ENCODE data around the gene GNG13.

Gene GNG13

GRCh38 chr16:785563-786535 is 14.7 kb downstream of the GNG13 start:
- Histone ChIP-seq H3K27ac (ENCODE audit: low read depth, low read length) (no peak overlapping the region), H3K4me1 (ENCODE audit: control insufficient read depth in 1 of 2, insufficient read depth in 2 of 2, low read length in 2 of 2) (peaks cover 8 to 31% of the 10 kb centered on the region in 2 donors), H3K4me3 (ENCODE audit: low read depth in 1 of 2, low read length in 2 of 2) (no peak overlapping the region), H3K9ac (ENCODE audit: low read depth in 1 of 2, low read length in 2 of 2) (no peak overlapping the region), H3K9me3 (ENCODE audit: control insufficient read depth in 1 of 2, low read length in 2 of 2) (no peaks in the 10 kb centered on the region), H3K36me3 (ENCODE audit: control insufficient read depth in 1 of 2, insufficient read depth in 2 of 2, low read length in 2 of 2) (peaks cover 2 to 14% of the 10 kb centered on the region in 2 donors), H3K27me3 (ENCODE audit: control insufficient read depth in 1 of 2, insufficient read depth in 2 of 2, low read length in 2 of 2) (peaks cover 8 to 15% of the 10 kb centered on the region in 2 donors)

- Histone ChIP-seq H3K27me3 (ENCODE audit: control insufficient read depth in 1 of 2, insufficient read depth in 2 of 2, low read length in 2 of 2) (peaks cover 8 to 22% of the 10 kb centered on the region in 2 donors), H3K36me3 (ENCODE audit: control insufficient read depth in 1 of 2, insufficient read depth in 2 of 2, low read length in 2 of 2) (peaks cover 2 to 9% of the 10 kb centered on the region in 2 donors), H3K4me1 (ENCODE audit: control insufficient read depth in 1 of 2, insufficient read depth in 2 of 2, low read length in 2 of 2) (peaks cover 8 to 29% of the 10 kb centered on the region in 2 donors), H3K4me3 (ENCODE audit: low read depth in 1 of 2, low read length in 2 of 2) (no peak overlapping the region), H3K9ac (ENCODE audit: low read depth in 1 of 2, low read length in 2 of 2) (no peak overlapping the region), H3K9me3 (ENCODE audit: control insufficient read depth in 1 of 2, low read length in 2 of 2) (no peaks in the 10 kb centered on the region), H3K27ac (ENCODE audit: low read depth, low read length) (no peak overlapping the region)
These were observed 16.1 kb downstream of the GNG13 start for GRCh38 chr16:784431-784830.

- H3K27me3 ChIP-seq (ENCODE audit: control insufficient read depth in 1 of 2, insufficient read depth in 2 of 2, low read length in 2 of 2) = peaks cover 9 to 25% of the 10 kb centered on the region in 2 donors
- H3K4me3 ChIP-seq (ENCODE audit: low read depth in 1 of 2, low read length in 2 of 2) = no peak overlapping the region
- no peak overlapping the region for H3K27ac ChIP-seq (ENCODE audit: low read depth, low read length)
- H3K9ac ChIP-seq (ENCODE audit: low read depth in 1 of 2, low read length in 2 of 2) = no peak overlapping the region
- no peaks in the 10 kb centered on the region for H3K9me3 ChIP-seq (ENCODE audit: control insufficient read depth in 1 of 2, low read length in 2 of 2)
- peaks cover 8 to 20% of the 10 kb centered on the region in 2 donors for H3K4me1 ChIP-seq (ENCODE audit: control insufficient read depth in 1 of 2, insufficient read depth in 2 of 2, low read length in 2 of 2)
- H3K36me3 ChIP-seq (ENCODE audit: control insufficient read depth in 1 of 2, insufficient read depth in 2 of 2, low read length in 2 of 2) = peaks cover 2 to 9% of the 10 kb centered on the region in 2 donors
These were observed 17.0 kb downstream of the GNG13 start for GRCh38 chr16:783404-784161.

GRCh38 chr16:782766-783403 is 17.6 kb downstream of the GNG13 start:
- peaks cover 8 to 20% of the 10 kb centered on the region in 2 donors for H3K4me1 ChIP-seq (ENCODE audit: control insufficient read depth in 1 of 2, insufficient read depth in 2 of 2, low read length in 2 of 2)
- H3K27ac ChIP-seq (ENCODE audit: low read depth, low read length) = no peak overlapping the region
- peak overlapping the region in 1 of 2 donors; percentile 21 for H3K4me3 ChIP-seq (ENCODE audit: low read depth in 1 of 2, low read length in 2 of 2)
- peaks cover 2 to 9% of the 10 kb centered on the region in 2 donors for H3K36me3 ChIP-seq (ENCODE audit: control insufficient read depth in 1 of 2, insufficient read depth in 2 of 2, low read length in 2 of 2)
- peaks cover 15 to 32% of the 10 kb centered on the region in 2 donors for H3K27me3 ChIP-seq (ENCODE audit: control insufficient read depth in 1 of 2, insufficient read depth in 2 of 2, low read length in 2 of 2)
- no peak overlapping the region for H3K9ac ChIP-seq (ENCODE audit: low read depth in 1 of 2, low read length in 2 of 2)
- H3K9me3 ChIP-seq (ENCODE audit: control insufficient read depth in 1 of 2, low read length in 2 of 2) = no peaks in the 10 kb centered on the region

- H3K27ac ChIP-seq (ENCODE audit: low read depth, low read length) = no peak overlapping the region
- peaks cover 18 to 35% of the 10 kb centered on the region in 2 donors for H3K27me3 ChIP-seq (ENCODE audit: control insufficient read depth in 1 of 2, insufficient read depth in 2 of 2, low read length in 2 of 2)
- peaks cover 2 to 9% of the 10 kb centered on the region in 2 donors for H3K36me3 ChIP-seq (ENCODE audit: control insufficient read depth in 1 of 2, insufficient read depth in 2 of 2, low read length in 2 of 2)
- H3K4me1 ChIP-seq (ENCODE audit: control insufficient read depth in 1 of 2, insufficient read depth in 2 of 2, low read length in 2 of 2) = peaks cover 8 to 13% of the 10 kb centered on the region in 2 donors
- H3K4me3 ChIP-seq (ENCODE audit: low read depth in 1 of 2, low read length in 2 of 2) = no peak overlapping the region
- no peak overlapping the region for H3K9ac ChIP-seq (ENCODE audit: low read depth in 1 of 2, low read length in 2 of 2)
- no peaks in the 10 kb centered on the region for H3K9me3 ChIP-seq (ENCODE audit: control insufficient read depth in 1 of 2, low read length in 2 of 2)
These were observed 18.3 kb downstream of the GNG13 start for GRCh38 chr16:782258-782657.

GRCh38 chr16:781346-782010 is 19.1 kb downstream of the GNG13 start:
- no peak overlapping the region for H3K27ac ChIP-seq (ENCODE audit: low read depth, low read length)
- H3K4me3 ChIP-seq (ENCODE audit: low read depth in 1 of 2, low read length in 2 of 2) = no peak overlapping the region
- H3K36me3 ChIP-seq (ENCODE audit: control insufficient read depth in 1 of 2, insufficient read depth in 2 of 2, low read length in 2 of 2) = peaks cover 2 to 6% of the 10 kb centered on the region in 2 donors
- no peaks in the 10 kb centered on the region for H3K9me3 ChIP-seq (ENCODE audit: control insufficient read depth in 1 of 2, low read length in 2 of 2)
- no peak overlapping the region for H3K9ac ChIP-seq (ENCODE audit: low read depth in 1 of 2, low read length in 2 of 2)
- peaks cover 8 to 9% of the 10 kb centered on the region in 2 donors for H3K4me1 ChIP-seq (ENCODE audit: control insufficient read depth in 1 of 2, insufficient read depth in 2 of 2, low read length in 2 of 2)
- peaks cover 18 to 35% of the 10 kb centered on the region in 2 donors for H3K27me3 ChIP-seq (ENCODE audit: control insufficient read depth in 1 of 2, insufficient read depth in 2 of 2, low read length in 2 of 2)

- peaks cover 18 to 42% of the 10 kb centered on the region in 2 donors for H3K27me3 ChIP-seq (ENCODE audit: control insufficient read depth in 1 of 2, insufficient read depth in 2 of 2, low read length in 2 of 2)
- H3K4me1 ChIP-seq (ENCODE audit: control insufficient read depth in 1 of 2, insufficient read depth in 2 of 2, low read length in 2 of 2) = peaks cover 8 to 9% of the 10 kb centered on the region in 2 donors
- no peak overlapping the region for H3K4me3 ChIP-seq (ENCODE audit: low read depth in 1 of 2, low read length in 2 of 2)
- no peaks in the 10 kb centered on the region for H3K9me3 ChIP-seq (ENCODE audit: control insufficient read depth in 1 of 2, low read length in 2 of 2)
- peaks cover 0 to 2% of the 10 kb centered on the region in 2 donors for H3K36me3 ChIP-seq (ENCODE audit: control insufficient read depth in 1 of 2, insufficient read depth in 2 of 2, low read length in 2 of 2)
- no peak overlapping the region for H3K9ac ChIP-seq (ENCODE audit: low read depth in 1 of 2, low read length in 2 of 2)
- no peak overlapping the region for H3K27ac ChIP-seq (ENCODE audit: low read depth, low read length)
These were observed 20.2 kb downstream of the GNG13 start for GRCh38 chr16:780296-780695.

GRCh38 chr16:779561-779960 is 21.0 kb downstream of the GNG13 start:
- H3K27ac ChIP-seq (ENCODE audit: low read depth, low read length) = no peak overlapping the region
- H3K9me3 ChIP-seq (ENCODE audit: control insufficient read depth in 1 of 2, low read length in 2 of 2) = no peaks in the 10 kb centered on the region
- peaks cover 8 to 9% of the 10 kb centered on the region in 2 donors for H3K4me1 ChIP-seq (ENCODE audit: control insufficient read depth in 1 of 2, insufficient read depth in 2 of 2, low read length in 2 of 2)
- no peaks in the 10 kb centered on the region for H3K36me3 ChIP-seq (ENCODE audit: control insufficient read depth in 1 of 2, insufficient read depth in 2 of 2, low read length in 2 of 2)
- no peak overlapping the region for H3K9ac ChIP-seq (ENCODE audit: low read depth in 1 of 2, low read length in 2 of 2)
- peaks cover 18 to 42% of the 10 kb centered on the region in 2 donors for H3K27me3 ChIP-seq (ENCODE audit: control insufficient read depth in 1 of 2, insufficient read depth in 2 of 2, low read length in 2 of 2)
- no peak overlapping the region for H3K4me3 ChIP-seq (ENCODE audit: low read depth in 1 of 2, low read length in 2 of 2)

- Histone ChIP-seq H3K27ac (ENCODE audit: low read depth, low read length) (no peak overlapping the region), H3K4me3 (ENCODE audit: low read depth in 1 of 2, low read length in 2 of 2) (no peak overlapping the region), H3K9ac (ENCODE audit: low read depth in 1 of 2, low read length in 2 of 2) (no peak overlapping the region), H3K9me3 (ENCODE audit: control insufficient read depth in 1 of 2, low read length in 2 of 2) (no peaks in the 10 kb centered on the region), H3K36me3 (ENCODE audit: control insufficient read depth in 1 of 2, insufficient read depth in 2 of 2, low read length in 2 of 2) (no peaks in the 10 kb centered on the region), H3K4me1 (ENCODE audit: control insufficient read depth in 1 of 2, insufficient read depth in 2 of 2, low read length in 2 of 2) (peaks cover 8 to 9% of the 10 kb centered on the region in 2 donors), H3K27me3 (ENCODE audit: control insufficient read depth in 1 of 2, insufficient read depth in 2 of 2, low read length in 2 of 2) (peaks cover 18 to 42% of the 10 kb centered on the region in 2 donors)
These were observed 21.5 kb downstream of the GNG13 start for GRCh38 chr16:778909-779527.

Data from duodenal mucosa (tissue), 2 donors.